ENCODE measurements around the gene SH3BP1.

GRCh38 chr22:37632174-37633088 is 7.0 kb upstream of the SH3BP1 start:
- TF ChIP-seq CTCF (IDR thresholded peaks at IDR 0.05) (no peak), POLR2A (IDR thresholded peaks at IDR 0.05) (no peak)

Data from right lobe of liver (tissue), 4 donors.